Fibroblast of lung (primary cell): ENCODE measurements around the gene ZNF593OS. TPM values are rescaled to one million over a fixed set of nuclear protein-coding genes. Genes with fewer than 3 reads are reported as not detected.

Experiments used
- DNase-seq, 2 donors: peaks; one replicate each; pipeline versions ENCODE4 v3.0.0 to v3.0.0-alpha.2; 2010; ENCODE audit warnings: low read depth in 2 of 2
- H2AFZ ChIP-seq: 2 replicates; pipeline ENCODE4 v1.5.1; 2012; ENCODE audit warnings: low read length, control low read depth, inconsistent platforms
- H3K27ac ChIP-seq: 2 replicates; pipeline ENCODE4 v1.5.1; 2011; ENCODE audit warnings: low read length, control low read depth; ENCODE audit not compliant: insufficient read depth
- H3K27me3 ChIP-seq: 2 replicates; pipeline ENCODE4 v1.5.1; 2011; ENCODE audit warnings: mild to moderate bottlenecking, low read length; ENCODE audit not compliant: control insufficient read depth, insufficient read depth
- H3K36me3 ChIP-seq: 2 replicates; pipeline ENCODE4 v1.5.1; 2011; ENCODE audit warnings: low read length; ENCODE audit not compliant: control insufficient read depth, insufficient read depth
- H3K4me1 ChIP-seq: 2 replicates; pipeline ENCODE4 v1.5.1; 2011; ENCODE audit warnings: low read length; ENCODE audit not compliant: control insufficient read depth, insufficient read depth; ENCODE audit errors: extremely low read depth
- H3K4me2 ChIP-seq: 2 replicates; pipeline ENCODE4 v1.5.1; 2011; ENCODE audit warnings: low read length, control low read depth; ENCODE audit not compliant: insufficient read depth; ENCODE audit errors: extremely low read depth
- H3K4me3 ChIP-seq, 4 experiments: fragments of 200-600 bp in 1 of 4; sonication (generic) in 1 of 4; replicated peaks in 1 of 4; 2 replicates each; pipeline ENCODE4 v1.5.1; 2011 to 2016; ENCODE audit warnings: low read length in 4 of 4, low read depth in 3 of 4, mild to moderate bottlenecking in 3 of 4, control low read depth in 2 of 4, inconsistent platforms in 1 of 4, mixed read lengths in 1 of 4; ENCODE audit not compliant: insufficient read depth in 1 of 4; ENCODE audit errors: control extremely low read depth in 1 of 4
- H3K79me2 ChIP-seq: 2 replicates; pipeline ENCODE4 v1.5.1; 2012; ENCODE audit warnings: mild to moderate bottlenecking, low read length, inconsistent platforms; ENCODE audit not compliant: control insufficient read depth, insufficient read depth
- H3K9ac ChIP-seq: 2 replicates; pipeline ENCODE4 v1.5.1; 2011; ENCODE audit warnings: mild to moderate bottlenecking, low read length, control low read depth; ENCODE audit not compliant: insufficient read depth
- H3K9me3 ChIP-seq: 2 replicates; pipeline ENCODE4 v1.5.1; 2012; ENCODE audit warnings: low read depth, low read length; ENCODE audit not compliant: control insufficient read depth, insufficient read depth
- H4K20me1 ChIP-seq: 2 replicates; pipeline ENCODE4 v1.5.1; 2011; ENCODE audit warnings: low read length; ENCODE audit not compliant: control insufficient read depth, insufficient read depth; ENCODE audit errors: extremely low read depth
- CTCF ChIP-seq, 2 donors: IDR thresholded peaks in 1 of 2; conservative IDR thresholded peaks in 1 of 2; 1 replicate in 1 of 2; 2 replicates in 1 of 2; pipeline ENCODE4 v1.5.1; 2011 to 2012; ENCODE audit warnings: low read length in 2 of 2, control low read depth in 1 of 2, inconsistent platforms in 1 of 2, low read depth in 1 of 2, mild to moderate bottlenecking in 1 of 2
- EZH2 ChIP-seq: IDR thresholded peaks from 2 replicates; pipeline ENCODE4 v1.5.1; 2012; ENCODE audit warnings: low read length, control low read depth, mild to moderate bottlenecking; ENCODE audit errors: missing control alignments
- polyA plus RNA-seq, 2 donors: library from polyadenylated mRNA; depleted of rRNA in 1 of 2; stranded (reverse) in 1 of 2; unstranded in 1 of 2; fragments of >200 nt; gene quantifications; 2 replicates each; pipeline ENCODE4 v1.2.1, GENCODE V29; 2011 to 2012; ENCODE audit warnings: missing spikeins in 1 of 2
- total RNA-seq: library from RNA; depleted of rRNA; stranded (reverse); fragments of >200 nt; gene quantifications from 2 replicates; pipeline ENCODE4 v1.2.1, GENCODE V29; 2014

Gene ZNF593OS
- total and polyA plus RNA-seq, 2 donors (not counting 1 experiment from before 2014, with no cell fraction given): not detected

GRCh38 chr1:26189751-26190275 lies 18.2 kb upstream of the ZNF593OS start:
- Histone ChIP-seq H3K27me3 (peaks cover 12% of the 10 kb centered on the region), H3K9me3 (no peaks in the 10 kb centered on the region), H3K27ac (no peak overlapping the region), H3K36me3 (no peaks in the 10 kb centered on the region), H3K4me1 (no peaks in the 10 kb centered on the region), H3K9ac (no peak overlapping the region), H4K20me1 (no peaks in the 10 kb centered on the region), H3K4me3 (no peak overlapping the region), H2AFZ (no peak overlapping the region), H3K4me2 (no peak overlapping the region), H3K79me2 (no peaks in the 10 kb centered on the region)
- DNase-seq: no peak
- no peak for TF ChIP-seq CTCF (conservative IDR thresholded peaks at IDR 0.05 in 1 of 2, IDR thresholded peaks at IDR 0.05 in 1 of 2; ENCODE audit: low read depth in 1 of 2, low read length in 2 of 2)
- TF ChIP-seq EZH2: no peak

GRCh38 chr1:26189331-26189730 lies 17.7 kb upstream of the ZNF593OS start:
- no peak overlapping the region for H3K4me2 ChIP-seq
- H3K9ac ChIP-seq: no peak overlapping the region
- no peaks in the 10 kb centered on the region for H3K79me2 ChIP-seq
- no peaks in the 10 kb centered on the region for H4K20me1 ChIP-seq
- H3K27me3 ChIP-seq: peaks cover 12% of the 10 kb centered on the region
- no peaks in the 10 kb centered on the region for H3K9me3 ChIP-seq
- no peak overlapping the region for H2AFZ ChIP-seq
- no peak overlapping the region for H3K27ac ChIP-seq
- DNase-seq: no peak
- no peaks in the 10 kb centered on the region for H3K4me1 ChIP-seq
- no peak overlapping the region for H3K4me3 ChIP-seq
- TF ChIP-seq CTCF (conservative IDR thresholded peaks at IDR 0.05 in 1 of 2, IDR thresholded peaks at IDR 0.05 in 1 of 2; ENCODE audit: low read depth in 1 of 2, low read length in 2 of 2) (no peak), EZH2 (no peak)
- H3K36me3 ChIP-seq: no peaks in the 10 kb centered on the region

GRCh38 chr1:26188477-26188876 lies 16.8 kb upstream of the ZNF593OS start:
- H3K9me3 ChIP-seq: no peaks in the 10 kb centered on the region
- DNase-seq: no peak
- no peak overlapping the region for H3K4me3 ChIP-seq
- peaks cover 10% of the 10 kb centered on the region for H3K27me3 ChIP-seq
- H3K36me3 ChIP-seq: no peaks in the 10 kb centered on the region
- H3K4me2 ChIP-seq: no peak overlapping the region
- no peak overlapping the region for H2AFZ ChIP-seq
- H4K20me1 ChIP-seq: no peaks in the 10 kb centered on the region
- no peak overlapping the region for H3K9ac ChIP-seq
- TF ChIP-seq EZH2: no peak
- TF ChIP-seq CTCF (conservative IDR thresholded peaks at IDR 0.05 in 1 of 2, IDR thresholded peaks at IDR 0.05 in 1 of 2; ENCODE audit: low read depth in 1 of 2, low read length in 2 of 2): no peak
- no peak overlapping the region for H3K27ac ChIP-seq
- no peaks in the 10 kb centered on the region for H3K79me2 ChIP-seq
- no peaks in the 10 kb centered on the region for H3K4me1 ChIP-seq
